Keratinocyte (primary cell): ENCODE results near the gene AKAP6.

Experiments used
- CTCF ChIP-seq, 3 experiments: IDR thresholded peaks in 1 of 3; conservative IDR thresholded peaks in 1 of 3; optimal IDR thresholded peaks in 1 of 3; 2 replicates in 2 of 3; 3 replicates in 1 of 3; pipeline versions ENCODE3 to v1.5.1; 2011; ENCODE audit warnings: low read length in 3 of 3, mild to moderate bottlenecking in 3 of 3, moderate library complexity in 2 of 3, control low read depth in 1 of 3, inconsistent platforms in 1 of 3; ENCODE audit not compliant: insufficient read depth in 2 of 3; ENCODE audit errors: extremely low read depth in 1 of 3
- EZH2 ChIP-seq: IDR thresholded peaks from one replicate; pipeline ENCODE4 v1.6.1; 2012; ENCODE audit warnings: inconsistent platforms, mild to moderate bottlenecking, low read length, moderate library complexity

GRCh38 chr14:32618991-32619390 lies 289.9 kb downstream of the AKAP6 start:
- TF ChIP-seq CTCF (optimal IDR thresholded peaks at IDR 0.05 in 1 of 3, IDR thresholded peaks at IDR 0.05 in 1 of 3, conservative IDR thresholded peaks at IDR 0.05 in 1 of 3; ENCODE audit: extremely low read depth in 1 of 3, insufficient read depth in 2 of 3, low read length in 3 of 3) (no peak), EZH2 (no peak)
